ENCODE measurements around the gene MCM10. TPM values are rescaled to one million over a fixed set of nuclear protein-coding genes. Genes with fewer than 3 reads are reported as not detected.

Gene MCM10
- total and polyA plus RNA-seq, 9 of the 15 experiments (the other 6 are each of a cell fraction or from before 2014, with no cell fraction given) = 10.4 to 68.1 (median 48.0) TPM

GRCh38 chr10:13115832-13116803 is 45.2 kb upstream of the MCM10 start (continued):
- no peak for TF ChIP-seq ERF (CRISPR knock-in tag; IDR thresholded peaks at IDR 0.05)
- peak; percentile 64 for TF ChIP-seq DPF2 (IDR thresholded peaks at IDR 0.05)
- TF ChIP-seq HINFP (tag; conservative IDR thresholded peaks at IDR 0.05; ENCODE audit: low read depth) = no peak

- H3K4me3 ChIP-seq = no peak overlapping the region
- TF ChIP-seq MYC (IDR thresholded peaks at IDR 0.05; ENCODE audit: low read depth, low read length) (0 out of 2 replicates have a peak, but pooled peaks have one; percentile 19), MYC (CRISPR knock-in tag; IDR thresholded peaks at IDR 0.05; ENCODE audit: borderline replicate concordance, low read depth) (no peak), SPI1 (IDR thresholded peaks at IDR 0.05; ENCODE audit: borderline replicate concordance, low read depth, low read length) (peak; percentile 97), ZNF316 (IDR thresholded peaks at IDR 0.05) (no peak), COPS2 (conservative IDR thresholded peaks at IDR 0.05) (no peak), STAT5A (IDR thresholded peaks at IDR 0.05; ENCODE audit: borderline replicate concordance, low read length) (no peak), ZNF431 (CRISPR knock-in tag; IDR thresholded peaks at IDR 0.05) (no peak), FOXM1 (IDR thresholded peaks at IDR 0.05; ENCODE audit: low read depth) (no peak), FOXM1 (CRISPR knock-in tag; IDR thresholded peaks at IDR 0.05; ENCODE audit: low read depth) (no peak), ZNF3 (CRISPR knock-in tag; IDR thresholded peaks at IDR 0.05) (no peak), ETV6 (IDR thresholded peaks at IDR 0.05; ENCODE audit: borderline replicate concordance in 1 of 2, low read depth in 2 of 2, low read length in 1 of 2) (peak in 1 of 2 experiments; percentile 81; a peak in 1 of 4 replicates), ETV6 (CRISPR knock-in tag; IDR thresholded peaks at IDR 0.05; ENCODE audit: borderline replicate concordance) (no peak), HCFC1 (IDR thresholded peaks at IDR 0.05; ENCODE audit: low read depth, low read length) (no peak), LCOR (CRISPR knock-in tag; IDR thresholded peaks at IDR 0.05) (no peak)
- POLR2A ChIA-PET = interaction anchor here (1.6 kb wide), 1 partner anchor 24 kb away, joined by 4 read pairs; no protein-coding TSS in a partner anchor
- peaks cover 0 to 25% of the 10 kb centered on the region in 2 experiments; a peak in 3 of 5 replicates for H3K4me1 ChIP-seq (replicated peaks in 1 of 2; ENCODE audit: control insufficient read depth in 2 of 2, insufficient read depth in 2 of 2, low read length in 2 of 2)
- WGBS (ENCODE audit: insufficient coverage, low coverage, missing lambda C conversion rate) = 17% methylated on average over 14 of the region's 14 CpGs
- in situ Hi-C loops (cut with MboI) (no loop called here), intact Hi-C loops (cut with micrococcal nuclease) (loop anchor here (5.0 kb wide), 1 partner anchor 44 kb away; the partner anchor contains the start of gene MCM10)
- DNase-seq (ENCODE audit: extremely low read depth in 1 of 4, low spot score in 3 of 4) (no peak), FAIRE-seq (peak; percentile 67), ATAC-seq (peak; percentile 45)
- no TSS peak for BruUV-seq (replicated peaks)
- no peaks in the 10 kb centered on the region for H3K27me3 ChIP-seq (ENCODE audit: control insufficient read depth in 2 of 2, insufficient read depth in 2 of 2, low read length in 2 of 2)
- CTCF ChIA-PET (ENCODE audit: low intra/inter-chr PET ratio) = no interaction called here
- no peaks in the 10 kb centered on the region for H3K79me2 ChIP-seq (ENCODE audit: control insufficient read depth, insufficient read depth, low read length)
- H3K9me1 ChIP-seq (ENCODE audit: control insufficient read depth, insufficient read depth, low read length) = no peaks in the 10 kb centered on the region
- no peaks in the 10 kb centered on the region for H3K9me3 ChIP-seq (replicated peaks; ENCODE audit: control insufficient read depth, insufficient read depth, low read depth, low read length)
- peak overlapping the region; percentile 6; the same call in 1 of the 3 replicates for H3K27ac ChIP-seq (ENCODE audit: extremely low read depth, low read depth, low read length)
- H3K36me3 ChIP-seq (ENCODE audit: control insufficient read depth, insufficient read depth, low read length) = no peaks in the 10 kb centered on the region
- H3K4me2 ChIP-seq (ENCODE audit: insufficient read depth, low read length) = no peak overlapping the region
- peak overlapping the region; percentile 53 for H2AFZ ChIP-seq (ENCODE audit: low read depth, low read length)
- no peaks in the 10 kb centered on the region for H4K20me1 ChIP-seq (replicated peaks; ENCODE audit: control insufficient read depth, insufficient read depth, low read length)
- no peak overlapping the region for H3K9ac ChIP-seq (ENCODE audit: insufficient read depth in 1 of 2, low read depth in 2 of 2, low read length in 2 of 2)
Measured at GRCh38 chr10:13117841-13118783, 43.2 kb upstream of the MCM10 start.

Measured in K562 (cell line).